Neural cell (in vitro differentiated cells): ENCODE results near the gene NCKIPSD. TPM values are rescaled to one million over a fixed set of nuclear protein-coding genes. Genes with fewer than 3 reads are reported as not detected.

Experiments used
- H2AFZ ChIP-seq: fragments of 200-600, 300-800 bp; sonication (generic), shearing (Covaris generic); 2 replicates; pipeline ENCODE4 v1.6.0; 2014; ENCODE audit warnings: low read depth, mild to moderate bottlenecking, antibody characterized with exemption, low read length, moderate library complexity
- H3F3A ChIP-seq: fragments of 200-600 bp; shearing (Covaris generic); 2 replicates; pipeline ENCODE4 v1.6.1; 2016; ENCODE audit warnings: mild to moderate bottlenecking, moderate library complexity, mixed read lengths, antibody characterized with exemption, low read length; ENCODE audit not compliant: insufficient read depth, poor library complexity, severe bottlenecking
- H3K27ac ChIP-seq: fragments of 200-600, 300-800 bp; sonication (generic), shearing (Covaris generic); 2 replicates; pipeline ENCODE4 v1.5.1; 2014; ENCODE audit warnings: mild to moderate bottlenecking, low read length, moderate library complexity
- H3K27me3 ChIP-seq: fragments of 300-800, 200-600 bp; sonication (generic), shearing (Covaris generic); 2 replicates; pipeline ENCODE4 v1.6.0; 2014; ENCODE audit warnings: mild to moderate bottlenecking, low read depth, low read length, moderate library complexity; ENCODE audit not compliant: insufficient read depth
- H3K36me3 ChIP-seq: fragments of 300-800, 200-600 bp; sonication (generic), shearing (Covaris generic); 2 replicates; pipeline ENCODE4 v1.5.1; 2014; ENCODE audit warnings: mild to moderate bottlenecking, antibody characterized with exemption, low read length, moderate library complexity; ENCODE audit not compliant: insufficient read depth
- H3K4me2 ChIP-seq: fragments of 300-800, 200-600 bp; sonication (generic), shearing (Covaris generic); 2 replicates; pipeline ENCODE4 v1.6.0; 2014; ENCODE audit warnings: mild to moderate bottlenecking, low read length
- H3K4me3 ChIP-seq: fragments of 300-800, 200-600 bp; sonication (generic), shearing (Covaris generic); 2 replicates; pipeline ENCODE4 v1.5.1; 2014; ENCODE audit warnings: mild to moderate bottlenecking, low read length, moderate library complexity
- H3K79me2 ChIP-seq: fragments of 200-600 bp; shearing (Covaris generic); replicated peaks from 2 replicates; pipeline ENCODE4 v1.6.0; 2014; ENCODE audit warnings: mild to moderate bottlenecking, low read length, moderate library complexity; ENCODE audit not compliant: insufficient read depth
- H3K9ac ChIP-seq: fragments of 300-800, 200-600 bp; sonication (generic), shearing (Covaris generic); 2 replicates; pipeline ENCODE4 v1.6.1; 2016; ENCODE audit warnings: mild to moderate bottlenecking, low read length, mixed read lengths
- H3K9me2 ChIP-seq: fragments of 200-600 bp; shearing (Covaris generic); 2 replicates; pipeline ENCODE4 v1.6.1; 2016; ENCODE audit warnings: mild to moderate bottlenecking, low read length, mixed read lengths; ENCODE audit not compliant: insufficient read depth
- H3K9me3 ChIP-seq: fragments of 200-600, 300-800 bp; sonication (generic), shearing (Covaris generic); 2 replicates; pipeline ENCODE4 v1.6.1; 2016; ENCODE audit warnings: mild to moderate bottlenecking, mixed run types, low read length, moderate library complexity, mixed read lengths
- H4K20me1 ChIP-seq: fragments of 200-600 bp; shearing (Covaris generic); 2 replicates; pipeline ENCODE4 v1.6.1; 2016; ENCODE audit warnings: mild to moderate bottlenecking, mixed run types; ENCODE audit not compliant: insufficient read depth
- CTCF ChIP-seq: fragments of 450-650 bp; IDR thresholded peaks from 2 replicates; pipeline ENCODE4 v1.5.1; 2014; ENCODE audit warnings: antibody characterized with exemption, mild to moderate bottlenecking, moderate library complexity; ENCODE audit not compliant: poor library complexity, severe bottlenecking
- EP300 ChIP-seq: fragments of 450-650 bp; conservative IDR thresholded peaks from 2 replicates; pipeline ENCODE4 v1.6.1; 2014; ENCODE audit warnings: antibody characterized with exemption, mild to moderate bottlenecking, moderate library complexity; ENCODE audit not compliant: poor library complexity, severe bottlenecking
- EZH2 ChIP-seq: fragments of 200-600, 300-800 bp; shearing (Covaris generic), sonication (generic); IDR thresholded peaks from 2 replicates; pipeline ENCODE4 v1.6.1; 2014; ENCODE audit warnings: antibody characterized with exemption, low read length, borderline replicate concordance, mild to moderate bottlenecking; ENCODE audit not compliant: insufficient read depth, poor library complexity, severe bottlenecking
- MXI1 ChIP-seq: fragments of 450-650 bp; conservative IDR thresholded peaks from 2 replicates; pipeline ENCODE4 v1.6.1; 2014; ENCODE audit warnings: antibody characterized with exemption, mild to moderate bottlenecking; ENCODE audit not compliant: poor library complexity, severe bottlenecking
- POLR2AphosphoS5 ChIP-seq: IDR thresholded peaks from 2 replicates; pipeline ENCODE4 v1.6.1; 2012
- RAD21 ChIP-seq: fragments of 450-650 bp; conservative IDR thresholded peaks from 2 replicates; pipeline ENCODE4 v1.6.1; 2014; ENCODE audit warnings: antibody characterized with exemption, mild to moderate bottlenecking, moderate library complexity
- REST ChIP-seq: IDR thresholded peaks from 2 replicates; pipeline ENCODE4 v1.6.1; 2012; ENCODE audit warnings: borderline replicate concordance
- SMC3 ChIP-seq: fragments of 450-650 bp; conservative IDR thresholded peaks from 2 replicates; pipeline ENCODE4 v1.6.1; 2014; ENCODE audit warnings: antibody characterized with exemption, mild to moderate bottlenecking, moderate library complexity; ENCODE audit not compliant: poor library complexity
- TAF1 ChIP-seq: IDR thresholded peaks from 2 replicates; pipeline ENCODE4 v1.6.1; 2012; ENCODE audit warnings: low read depth
- polyA plus RNA-seq: library from polyadenylated mRNA; depleted of rRNA; stranded (reverse); fragments of >200 nt; gene quantifications from 2 replicates; pipeline ENCODE4 v1.2.3, GENCODE V29; 2014

Gene NCKIPSD
- polyA plus RNA-seq, 1 donor from 2014 or later: 19.0 TPM

GRCh38 chr3:48642605-48643004 lies 43.1 kb downstream of the NCKIPSD start:
- H3F3A ChIP-seq: no peaks in the 10 kb centered on the region
- H3K9me3 ChIP-seq: no peaks in the 10 kb centered on the region
- no peaks in the 10 kb centered on the region for H3K27me3 ChIP-seq
- TF ChIP-seq SMC3 (no peak), TAF1 (no peak), EP300 (no peak), MXI1 (no peak), POLR2AphosphoS5 (no peak), CTCF (no peak), EZH2 (no peak), RAD21 (no peak), REST (no peak)
- no peak overlapping the region for H3K9ac ChIP-seq
- H3K4me2 ChIP-seq: no peak overlapping the region
- H3K27ac ChIP-seq: no peak overlapping the region
- no peaks in the 10 kb centered on the region for H3K9me2 ChIP-seq
- H4K20me1 ChIP-seq: peaks cover 22% of the 10 kb centered on the region
- H3K4me3 ChIP-seq: no peak overlapping the region
- H3K36me3 ChIP-seq: no peaks in the 10 kb centered on the region
- H3K79me2 ChIP-seq: no peaks in the 10 kb centered on the region
- no peak overlapping the region for H2AFZ ChIP-seq

GRCh38 chr3:48641396-48641795 lies 44.3 kb downstream of the NCKIPSD start:
- no peak overlapping the region for H3K9ac ChIP-seq
- no peaks in the 10 kb centered on the region for H3K9me3 ChIP-seq
- TF ChIP-seq EZH2 (no peak), POLR2AphosphoS5 (no peak), RAD21 (no peak), EP300 (no peak), SMC3 (no peak), TAF1 (no peak), REST (no peak), CTCF (no peak), MXI1 (no peak)
- H3K79me2 ChIP-seq: no peaks in the 10 kb centered on the region
- no peaks in the 10 kb centered on the region for H3K9me2 ChIP-seq
- H3K4me2 ChIP-seq: no peak overlapping the region
- H4K20me1 ChIP-seq: peaks cover 34% of the 10 kb centered on the region
- H3K36me3 ChIP-seq: no peaks in the 10 kb centered on the region
- H2AFZ ChIP-seq: no peak overlapping the region
- no peaks in the 10 kb centered on the region for H3K27me3 ChIP-seq
- no peak overlapping the region for H3K27ac ChIP-seq
- H3K4me3 ChIP-seq: no peak overlapping the region
- H3F3A ChIP-seq: no peaks in the 10 kb centered on the region
